Thoracic aorta endothelial cell (primary cell): ENCODE measurements around the gene SAAL1. TPM values are rescaled to one million over a fixed set of nuclear protein-coding genes. Genes with fewer than 3 reads are reported as not detected.

Experiments
- small RNA-seq: library from RNA; depleted of rRNA; stranded (forward); fragments of <200 nt; gene quantifications from one replicate; pipeline ENCODE3, GENCODE V24; 2012
- total RNA-seq: library from RNA; depleted of rRNA; stranded (reverse); fragments of >200 nt; gene quantifications from 2 replicates; pipeline ENCODE4 v1.2.3, GENCODE V29; 2012

Gene SAAL1
- 31.8 and 34.1 TPM in 2 replicates for total RNA-seq

GRCh38 chr11:18105802-18106574 lies at the start of gene SAAL1:
Gene SAAL1, minus strand, starts transcription at chr11:18106082. Its CDS starts 41 bp downstream, at chr11:18106041.

GRCh38 chr11:18132341-18132740 lies 26.5 kb upstream of the SAAL1 start, which contains the start of gene MRGPRX3:
Gene MRGPRX3, plus strand, starts transcription at chr11:18132571. Its CDS starts 4,632 bp downstream, at chr11:18137203.

GRCh38 chr11:18046116-18046777 lies 59.6 kb downstream of the SAAL1 start, which contains the start of gene TPH1:
Gene TPH1, minus strand, starts transcription at chr11:18046269. Its CDS starts 5,507 bp downstream, at chr11:18040762.

Small RNA genes lying within 50 kb of the gene (small RNA-seq; reads per million reads assigned to genes)
- not detected for gene HIGD1AP5

Other genes with a start within 250 kb of the SAAL1 start
- gene SERGEF, start 93.0 kb downstream of the SAAL1 start, total RNA-seq: 15.2 and 17.2 TPM in 2 replicates
- gene TPH1, start 59.8 kb downstream of the SAAL1 start, total RNA-seq: 0.13 and 0.29 TPM in 2 replicates
- gene MRGPRX3, start 26.5 kb upstream of the SAAL1 start, total RNA-seq: not detected in 2 replicates
- gene MRGPRX4, start 66.8 kb upstream of the SAAL1 start, total RNA-seq: not detected in 2 replicates
- gene SAA4, start 130.7 kb upstream of the SAAL1 start, total RNA-seq: not detected in 2 replicates
- not detected in 2 replicates for gene SAA2, start 142.6 kb upstream of the SAAL1 start, total RNA-seq
- not detected in 2 replicates for gene SAA1, start 160.2 kb upstream of the SAAL1 start, total RNA-seq
- gene HPS5, start 216.1 kb upstream of the SAAL1 start, total RNA-seq: 28.9 and 37.4 TPM in 2 replicates
- 84.8 and 90.4 TPM in 2 replicates for gene GTF2H1, start 216.5 kb upstream of the SAAL1 start, total RNA-seq